Middle frontal gyrus (tissue), 1 donor: ENCODE results near the gene ATP6V0B.
A peak's percentile ranks its signal among the peaks of the same experiment; 100 is the strongest.

Source experiments
- DNase-seq: peaks from one replicate; pipeline ENCODE4 v3.0.0-alpha.2; 2015; ENCODE audit warnings: low spot score; ENCODE audit errors: extremely low spot score

The ATP6V0B gene

DNA sequence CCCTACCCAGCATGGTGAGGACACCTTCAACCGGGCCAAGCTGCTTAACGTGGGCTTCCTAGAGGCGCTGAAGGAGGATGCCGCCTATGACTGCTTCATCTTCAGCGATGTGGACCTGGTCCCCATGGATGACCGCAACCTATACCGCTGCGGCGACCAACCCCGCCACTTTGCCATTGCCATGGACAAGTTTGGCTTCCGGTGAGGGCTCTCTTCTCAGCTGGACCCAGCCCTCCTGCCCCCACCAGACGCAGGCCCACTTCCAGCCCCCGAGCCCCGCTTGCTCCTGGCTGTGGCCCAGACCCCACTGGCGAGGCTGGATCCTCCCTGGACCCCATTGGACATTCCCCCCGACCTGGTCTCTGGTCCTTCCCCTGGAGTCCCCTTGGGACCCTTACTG is 10.1 kb downstream of the ATP6V0B start:
- no peak for DNase-seq

DNA sequence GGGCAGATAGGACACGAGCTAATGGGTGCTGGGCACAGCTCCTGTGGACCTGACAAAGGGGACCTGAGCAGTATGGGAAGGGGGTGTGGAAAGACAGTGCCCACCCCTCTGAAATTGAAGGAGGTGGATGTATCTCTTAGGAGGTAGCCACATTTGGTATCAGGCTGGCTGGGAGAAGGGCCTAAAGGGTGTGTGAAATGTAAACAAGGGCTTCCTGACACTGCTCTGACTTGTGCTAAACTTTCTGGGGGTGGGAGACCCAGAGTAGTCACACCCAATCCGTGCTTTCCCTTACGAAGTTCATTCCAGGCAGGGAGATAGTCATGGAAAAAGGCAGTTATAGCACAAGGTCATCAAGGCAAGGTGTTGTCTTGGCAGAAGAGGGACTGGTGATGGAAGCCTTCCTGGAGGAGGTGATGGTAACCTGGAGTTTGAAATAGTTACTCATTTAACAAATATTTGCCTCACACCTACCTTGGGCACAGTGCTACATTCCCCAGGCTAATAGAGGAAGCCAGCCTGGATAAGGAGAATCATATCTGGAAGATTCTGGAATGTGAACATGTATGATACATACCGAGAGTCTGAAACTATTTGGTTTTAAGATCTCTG is 11.3 kb downstream of the ATP6V0B start:
- DNase-seq, result no peak

DNA sequence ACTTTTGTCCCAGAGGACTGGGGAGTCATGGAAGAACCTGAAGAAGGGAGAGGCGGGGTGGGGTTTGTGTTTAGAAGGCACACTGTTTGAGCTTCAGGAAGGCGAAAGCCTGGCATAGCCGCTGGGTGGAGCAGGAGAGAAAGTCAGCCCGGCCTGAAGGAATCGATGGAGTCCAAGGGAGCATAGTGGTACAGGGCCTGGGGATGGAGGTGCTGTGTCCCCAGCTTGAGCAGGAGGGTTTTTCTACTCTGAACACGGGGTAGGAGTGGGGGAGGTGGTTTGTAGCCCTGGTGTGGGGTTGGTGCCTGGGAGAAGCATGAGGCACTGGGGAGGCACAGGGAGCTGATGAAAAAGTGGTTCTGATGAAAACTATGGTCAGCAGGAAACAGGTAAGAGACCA is 12.0 kb downstream of the ATP6V0B start:
- DNase-seq, result no peak

GRCh38 chr1:43987159-43987902 is 12.6 kb downstream of the ATP6V0B start:
- no peak for DNase-seq

DNA sequence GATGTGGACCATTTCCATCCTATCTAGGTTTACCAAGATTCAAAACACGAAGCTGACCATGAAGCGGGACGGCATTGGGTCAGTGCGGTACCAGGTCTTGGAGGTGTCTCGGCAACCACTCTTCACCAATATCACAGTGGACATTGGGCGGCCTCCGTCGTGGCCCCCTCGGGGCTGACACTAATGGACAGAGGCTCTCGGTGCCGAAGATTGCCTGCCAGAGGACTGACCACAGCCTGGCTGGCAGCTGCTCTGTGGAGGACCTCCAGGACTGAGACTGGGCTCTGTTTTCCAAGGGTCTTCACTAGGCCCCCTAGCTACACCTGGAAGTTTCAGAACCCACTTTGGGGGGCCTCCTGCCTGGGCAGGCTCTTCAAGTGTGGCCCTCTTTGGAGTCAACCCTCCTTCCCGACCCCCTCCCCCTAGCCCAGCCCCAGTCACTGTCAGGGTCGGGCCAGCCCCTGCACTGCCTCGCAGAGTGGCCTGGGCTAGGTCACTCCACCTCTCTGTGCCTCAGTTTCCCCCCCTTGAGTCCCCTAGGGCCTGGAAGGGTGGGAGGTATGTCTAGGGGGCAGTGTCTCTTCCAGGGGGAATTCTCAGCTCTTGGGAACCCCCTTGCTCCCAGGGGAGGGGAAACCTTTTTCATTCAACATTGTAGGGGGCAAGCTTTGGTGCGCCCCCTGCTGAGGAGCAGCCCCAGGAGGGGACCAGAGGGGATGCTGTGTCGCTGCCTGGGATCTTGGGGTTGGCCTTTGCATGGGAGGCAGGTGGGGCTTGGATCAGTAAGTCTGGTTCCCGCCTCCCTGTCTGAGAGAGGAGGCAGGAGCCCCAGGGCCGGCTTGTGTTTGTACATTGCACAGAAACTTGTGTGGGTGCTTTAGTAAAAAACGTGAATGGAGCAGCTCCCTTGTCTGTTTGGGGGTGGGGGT is 15.8 kb downstream of the ATP6V0B start:
- DNase-seq, result no peak

- DNase-seq, result no peak
These were observed 16.4 kb downstream of the ATP6V0B start for GRCh38 chr1:43991200-43991475.

DNA sequence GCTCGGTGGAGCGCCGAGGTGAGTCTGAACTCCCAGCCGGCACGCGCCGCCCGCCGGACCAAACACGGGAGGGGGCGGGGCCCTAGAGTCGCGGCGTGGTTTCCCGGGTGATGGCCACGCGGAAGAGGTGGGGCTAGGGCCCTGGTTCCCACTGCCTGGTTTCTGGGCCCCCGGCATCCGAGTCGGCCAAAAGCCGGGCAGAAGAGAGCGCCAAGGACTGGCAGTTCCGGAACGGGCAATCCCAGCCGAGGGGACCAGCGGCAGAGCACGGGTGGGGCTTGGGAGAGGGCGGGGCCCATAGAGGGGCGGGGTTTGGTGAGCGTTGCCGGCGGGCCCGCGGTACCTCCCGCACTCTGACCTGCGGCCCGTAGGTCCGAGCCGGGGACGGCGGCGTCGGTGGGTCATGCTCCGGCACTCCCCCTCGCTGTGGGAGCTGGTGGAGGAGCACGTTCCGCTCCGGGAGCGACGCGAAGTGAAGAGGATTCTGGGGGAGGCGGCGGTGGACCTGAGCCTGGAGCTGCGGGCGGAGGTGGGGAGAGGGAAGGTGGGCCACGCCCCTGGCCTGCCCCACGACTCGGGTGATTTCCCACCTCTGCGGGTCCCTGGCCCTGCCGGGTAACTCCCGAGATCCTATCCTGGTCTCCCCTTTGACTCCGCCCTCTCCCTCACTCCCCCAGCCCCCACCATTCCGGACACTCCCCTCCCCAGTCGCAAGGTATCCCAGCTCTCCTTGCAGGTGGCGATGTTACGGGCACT is 16.9 kb downstream of the ATP6V0B start, which contains the start of gene CCDC24:
TSS of gene CCDC24 (plus strand) at position 124 of the 756 bp plus-strand sequence. CDS start at position 404, 280 bp downstream.
- DNase-seq, result peak; percentile 47

DNA sequence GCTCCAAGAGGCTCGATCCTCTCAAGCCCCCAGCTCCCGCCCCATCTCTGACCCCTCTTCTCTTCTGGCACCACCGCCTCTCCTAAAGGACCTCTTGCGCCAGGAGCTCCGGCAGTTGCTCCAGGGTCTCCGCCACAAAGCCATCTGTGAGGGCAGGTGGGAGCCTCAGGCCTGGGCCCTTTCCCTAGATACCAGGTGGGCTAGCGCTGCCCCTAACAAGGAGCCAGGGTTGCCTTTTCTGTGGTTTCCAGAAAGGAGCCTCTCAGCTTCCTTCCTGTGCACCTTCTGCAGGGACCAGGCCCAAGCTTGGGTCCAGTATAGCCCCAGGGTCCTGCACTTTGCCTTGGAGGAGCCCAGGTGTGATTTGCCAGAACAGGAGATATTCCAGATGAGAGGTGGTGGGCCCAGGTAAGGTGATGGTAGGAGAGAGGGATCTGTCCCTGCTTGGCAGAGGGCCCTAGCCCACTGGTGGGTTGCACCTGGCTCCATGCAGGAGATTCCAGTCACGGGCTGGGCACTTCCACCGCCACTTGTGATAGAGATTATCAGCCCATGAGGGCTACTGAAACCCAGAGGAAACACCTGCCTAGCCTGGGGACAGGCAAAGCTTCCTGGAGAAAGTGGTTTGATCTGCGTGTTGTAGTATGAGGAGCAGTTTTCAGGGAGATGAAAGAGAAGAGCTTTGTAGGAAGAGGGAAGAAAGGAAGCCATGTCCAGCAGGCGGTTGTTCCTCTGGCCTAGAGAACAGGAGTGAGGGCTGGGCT is 17.7 kb downstream of the ATP6V0B start:
- no peak for DNase-seq

GRCh38 chr1:43993206-43993914 is 18.6 kb downstream of the ATP6V0B start:
- no peak for DNase-seq

GRCh38 chr1:43994071-43994470 is 19.3 kb downstream of the ATP6V0B start:
- no peak for DNase-seq

DNA sequence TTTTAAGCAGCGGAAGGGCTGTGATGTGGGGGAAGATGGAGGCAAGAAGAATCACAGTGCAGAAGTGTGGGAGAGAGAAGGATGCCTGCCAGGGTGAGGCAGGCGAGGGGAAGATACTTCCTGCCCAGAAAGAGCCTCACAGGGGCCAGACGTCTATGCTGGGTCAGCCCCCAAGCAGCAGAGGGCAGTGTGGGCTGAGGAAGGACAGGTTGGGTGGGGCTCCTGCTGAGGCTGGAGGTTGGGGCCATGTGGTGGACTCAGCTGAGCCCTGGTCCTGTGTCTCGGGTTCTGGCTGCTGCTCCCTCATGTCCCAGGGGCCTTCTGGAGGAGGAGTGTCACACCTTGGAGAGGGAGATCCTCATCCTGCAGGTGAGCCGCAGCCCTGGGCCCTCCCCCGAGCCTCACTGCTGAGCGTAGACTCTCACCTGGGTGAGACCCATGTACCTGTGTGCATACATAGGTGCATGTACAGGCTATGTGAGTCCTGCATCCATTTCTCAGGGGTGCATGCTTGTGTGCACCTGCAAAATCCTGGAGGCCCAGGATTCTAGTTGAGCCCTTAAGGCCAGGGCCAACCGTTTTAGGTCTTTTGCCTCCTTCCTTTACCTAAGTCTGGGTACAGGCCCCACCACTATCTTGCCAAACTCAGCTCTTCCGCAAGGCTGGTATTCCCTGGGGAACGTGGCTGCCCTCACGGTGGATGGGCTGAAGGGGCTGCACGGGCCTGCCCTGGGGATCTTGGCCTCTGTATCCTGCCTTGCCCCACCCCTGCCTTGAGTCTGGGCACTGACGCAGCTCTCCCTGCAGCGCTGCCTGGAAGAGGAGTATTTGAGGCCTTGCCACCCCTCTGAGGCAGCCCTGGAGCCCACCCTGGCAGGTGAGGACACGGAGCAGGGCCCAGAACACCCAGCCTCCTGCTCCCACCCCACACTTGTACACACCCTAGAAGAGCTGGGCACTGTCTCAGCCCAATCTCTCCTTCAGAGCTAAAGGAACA is 20.3 kb downstream of the ATP6V0B start:
- no peak for DNase-seq

DNA sequence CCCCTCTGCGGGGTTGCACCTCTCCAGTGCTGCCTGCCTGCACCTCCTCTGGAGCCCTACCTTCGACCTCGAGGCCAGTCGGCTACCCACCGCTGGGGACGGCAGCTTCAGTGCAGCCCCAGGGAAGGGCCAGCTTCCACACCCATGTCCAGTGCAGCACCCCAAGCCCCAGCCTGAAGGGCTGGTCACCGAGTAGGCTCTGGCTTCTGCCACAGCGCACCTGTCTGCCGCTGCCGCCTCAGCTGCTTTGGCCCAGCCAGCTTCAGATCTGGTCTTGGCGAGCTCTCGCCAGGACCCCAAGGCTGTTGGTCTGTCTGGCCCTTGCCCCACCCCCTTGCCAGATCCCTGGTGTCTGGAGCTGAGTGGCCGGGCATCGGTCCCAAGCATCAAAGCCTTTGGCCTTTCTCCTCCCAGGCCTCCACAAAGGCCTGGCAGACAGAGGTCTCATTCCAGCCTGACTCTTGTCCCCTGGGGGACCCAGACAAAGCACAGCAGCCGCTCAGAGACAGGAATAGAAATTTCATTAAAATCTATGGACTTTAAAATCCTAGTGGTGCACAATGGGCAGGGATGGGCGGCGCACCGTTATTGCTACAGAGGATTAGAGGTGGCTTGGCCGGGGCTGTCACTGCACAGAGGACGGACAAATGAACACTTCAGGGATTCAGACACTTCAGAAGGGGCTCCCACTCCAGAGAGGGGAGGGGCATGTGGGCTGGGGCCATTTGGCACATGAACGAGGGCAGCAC is 21.4 kb downstream of the ATP6V0B start:
- DNase-seq, result no peak

DNA sequence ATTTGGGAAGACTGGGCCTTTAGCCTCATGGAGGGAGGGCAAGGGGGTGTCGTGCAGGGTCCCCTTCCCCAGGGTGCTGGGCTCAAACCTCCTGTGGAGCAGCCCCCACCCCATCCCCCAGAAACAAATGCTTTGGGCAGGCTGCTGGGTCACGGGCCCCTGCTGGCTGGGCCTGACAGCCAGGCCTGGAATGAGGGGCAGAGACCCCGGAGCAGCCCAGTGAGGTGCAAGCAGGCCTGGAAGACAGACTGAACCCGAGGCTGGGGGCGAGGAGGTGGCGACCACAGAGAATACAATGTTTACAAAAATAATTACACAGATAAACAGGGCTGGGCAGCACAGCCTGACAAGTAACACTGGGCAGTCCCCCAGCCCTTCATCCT is 22.0 kb downstream of the ATP6V0B start:
- no peak for DNase-seq

- DNase-seq, result no peak
These were observed 22.7 kb downstream of the ATP6V0B start for GRCh38 chr1:43997295-43997999.

- no peak for DNase-seq
These were observed 23.2 kb downstream of the ATP6V0B start for GRCh38 chr1:43998000-43998378.

DNA sequence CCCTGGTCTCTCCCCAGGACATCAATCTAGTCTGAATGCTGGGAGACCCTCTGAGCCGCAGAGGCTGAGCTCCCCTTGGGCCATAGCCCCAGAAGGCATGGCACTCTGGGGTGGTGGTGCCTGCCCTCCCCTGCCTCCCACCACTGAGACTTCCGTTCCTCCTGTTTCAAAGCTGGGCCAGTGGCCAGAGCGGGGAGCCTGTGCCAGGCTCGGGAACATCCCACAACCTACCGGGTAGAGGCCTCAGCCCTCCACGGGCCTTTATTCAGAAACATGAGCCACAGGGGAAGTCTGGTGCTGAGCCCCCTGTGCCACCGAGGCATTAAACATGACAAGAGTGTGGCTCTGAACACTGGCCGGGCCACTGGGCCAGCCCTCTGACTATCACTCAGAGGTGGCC is 24.7 kb downstream of the ATP6V0B start:
- no peak for DNase-seq

- DNase-seq, result no peak
These were observed 25.4 kb downstream of the ATP6V0B start for GRCh38 chr1:44000122-44000665.
